ENCODE data around the gene IGSF21.

Gene IGSF21

DNA sequence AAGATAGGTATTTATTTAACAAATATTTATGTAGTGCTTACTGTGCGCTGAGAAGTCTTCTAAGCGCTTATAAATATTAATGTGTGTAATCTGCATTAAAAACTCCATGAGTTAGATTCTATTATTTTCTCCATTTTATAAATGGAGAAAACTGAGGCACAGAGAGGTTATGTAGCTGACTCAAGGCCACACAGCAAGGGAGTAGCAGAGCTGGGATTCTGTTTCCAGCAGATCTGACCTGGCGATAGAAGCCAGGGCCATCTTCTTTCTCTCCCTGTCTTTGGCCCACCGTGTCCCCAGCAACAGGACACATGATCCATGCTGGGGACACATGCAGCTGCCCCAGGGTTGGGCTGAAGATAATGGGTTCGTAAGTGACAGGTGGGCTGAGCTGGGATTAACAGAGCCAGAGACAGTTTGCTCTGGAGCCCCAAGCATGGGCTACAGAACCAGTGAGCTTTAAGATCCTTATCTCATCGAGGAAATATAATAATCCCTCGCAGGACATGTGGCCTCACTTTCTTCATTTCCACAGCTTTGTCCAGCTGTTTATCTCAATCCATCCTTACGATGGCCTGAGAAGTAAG lies 30.3 kb downstream of the IGSF21 start:
- no peaks in the 10 kb centered on the region for H3K36me3 ChIP-seq (ENCODE audit: control insufficient read depth, low read length)
- H3K4me2 ChIP-seq (ENCODE audit: low read length): no peak overlapping the region
- no peaks in the 10 kb centered on the region for H3F3A ChIP-seq (ENCODE audit: control insufficient read depth, insufficient read depth)
- no peak overlapping the region for H3K27ac ChIP-seq (ENCODE audit: low read depth, low read length)
- H3K4me3 ChIP-seq (ENCODE audit: low read length): no peak overlapping the region
- H3K79me2 ChIP-seq (ENCODE audit: control insufficient read depth, low read length): no peaks in the 10 kb centered on the region
- no peaks in the 10 kb centered on the region for H3K27me3 ChIP-seq (ENCODE audit: control insufficient read depth, low read length)
- no peaks in the 10 kb centered on the region for H3K4me1 ChIP-seq (ENCODE audit: control insufficient read depth, low read length)
- no peaks in the 10 kb centered on the region for H4K20me1 ChIP-seq (ENCODE audit: control insufficient read depth, insufficient read depth, low read depth, low read length)
- no peaks in the 10 kb centered on the region for H3K9me2 ChIP-seq (replicated peaks; ENCODE audit: control insufficient read depth, low read length)
- H3K9me3 ChIP-seq (ENCODE audit: control insufficient read depth, insufficient read depth, low read length): no peaks in the 10 kb centered on the region
- TF ChIP-seq EZH2phosphoT487 (IDR thresholded peaks at IDR 0.05; ENCODE audit: borderline replicate concordance, low read length): no peak
- TF ChIP-seq, protein P1, sequence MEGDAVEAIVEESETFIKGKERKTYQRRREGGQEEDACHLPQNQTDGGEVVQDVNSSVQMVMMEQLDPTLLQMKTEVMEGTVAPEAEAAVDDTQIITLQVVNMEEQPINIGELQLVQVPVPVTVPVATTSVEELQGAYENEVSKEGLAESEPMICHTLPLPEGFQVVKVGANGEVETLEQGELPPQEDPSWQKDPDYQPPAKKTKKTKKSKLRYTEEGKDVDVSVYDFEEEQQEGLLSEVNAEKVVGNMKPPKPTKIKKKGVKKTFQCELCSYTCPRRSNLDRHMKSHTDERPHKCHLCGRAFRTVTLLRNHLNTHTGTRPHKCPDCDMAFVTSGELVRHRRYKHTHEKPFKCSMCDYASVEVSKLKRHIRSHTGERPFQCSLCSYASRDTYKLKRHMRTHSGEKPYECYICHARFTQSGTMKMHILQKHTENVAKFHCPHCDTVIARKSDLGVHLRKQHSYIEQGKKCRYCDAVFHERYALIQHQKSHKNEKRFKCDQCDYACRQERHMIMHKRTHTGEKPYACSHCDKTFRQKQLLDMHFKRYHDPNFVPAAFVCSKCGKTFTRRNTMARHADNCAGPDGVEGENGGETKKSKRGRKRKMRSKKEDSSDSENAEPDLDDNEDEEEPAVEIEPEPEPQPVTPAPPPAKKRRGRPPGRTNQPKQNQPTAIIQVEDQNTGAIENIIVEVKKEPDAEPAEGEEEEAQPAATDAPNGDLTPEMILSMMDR (IDR thresholded peaks at IDR 0.05; ENCODE audit: low read depth, low read length, poor library complexity, severe bottlenecking): no peak

DNA sequence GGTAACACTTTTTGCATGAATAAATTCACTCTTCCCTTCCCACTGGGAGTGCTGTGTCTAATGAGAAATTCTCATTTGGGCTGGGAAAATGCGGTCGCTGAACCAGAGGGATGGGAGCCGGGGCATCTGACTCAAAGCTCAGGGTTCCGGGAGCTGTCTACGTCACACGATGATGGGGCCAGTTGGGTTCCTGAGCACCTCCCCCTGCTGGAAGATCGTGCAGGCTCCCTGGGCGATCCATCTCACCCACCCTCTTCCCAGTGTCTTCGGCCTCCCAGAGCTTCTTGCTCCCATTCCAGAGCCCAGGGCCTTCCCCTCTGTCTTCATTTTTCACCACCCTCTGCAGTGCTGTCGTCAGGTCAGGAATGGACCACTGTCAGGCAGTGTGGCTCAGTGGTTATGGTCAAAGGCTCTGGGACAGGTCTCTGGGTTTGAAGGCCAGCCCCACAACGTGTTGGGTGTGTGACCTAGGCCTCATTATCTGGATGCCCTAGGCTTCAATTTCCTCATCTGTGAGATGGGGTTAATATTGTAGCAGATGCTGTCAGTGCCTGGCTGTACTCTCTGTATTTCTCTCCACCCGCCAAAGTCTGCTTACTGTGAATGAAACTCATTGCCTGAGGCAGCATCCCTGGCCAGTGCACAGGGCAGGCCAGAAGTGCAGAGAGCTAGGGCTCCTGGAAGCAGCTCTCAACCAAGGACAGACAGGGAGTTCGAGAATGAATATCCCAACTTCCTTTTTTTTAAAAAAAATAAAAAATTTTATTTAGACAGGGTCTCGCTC lies 31.8 kb downstream of the IGSF21 start:
- Histone ChIP-seq H3K4me1 (ENCODE audit: control insufficient read depth, low read length) (no peaks in the 10 kb centered on the region), H3K4me2 (ENCODE audit: low read length) (no peak overlapping the region), H3K36me3 (ENCODE audit: control insufficient read depth, low read length) (no peaks in the 10 kb centered on the region), H3K9me2 (replicated peaks; ENCODE audit: control insufficient read depth, low read length) (no peaks in the 10 kb centered on the region), H3K27me3 (ENCODE audit: control insufficient read depth, low read length) (no peaks in the 10 kb centered on the region), H4K20me1 (ENCODE audit: control insufficient read depth, insufficient read depth, low read depth, low read length) (no peaks in the 10 kb centered on the region), H3F3A (ENCODE audit: control insufficient read depth, insufficient read depth) (no peaks in the 10 kb centered on the region), H3K4me3 (ENCODE audit: low read length) (no peak overlapping the region), H3K9me3 (ENCODE audit: control insufficient read depth, insufficient read depth, low read length) (no peaks in the 10 kb centered on the region), H3K79me2 (ENCODE audit: control insufficient read depth, low read length) (no peaks in the 10 kb centered on the region), H3K27ac (ENCODE audit: low read depth, low read length) (no peak overlapping the region)
- TF ChIP-seq, protein P1 (IDR thresholded peaks at IDR 0.05; ENCODE audit: low read depth, low read length, poor library complexity, severe bottlenecking): no peak
- no peak for TF ChIP-seq EZH2phosphoT487 (IDR thresholded peaks at IDR 0.05; ENCODE audit: borderline replicate concordance, low read length)

DNA sequence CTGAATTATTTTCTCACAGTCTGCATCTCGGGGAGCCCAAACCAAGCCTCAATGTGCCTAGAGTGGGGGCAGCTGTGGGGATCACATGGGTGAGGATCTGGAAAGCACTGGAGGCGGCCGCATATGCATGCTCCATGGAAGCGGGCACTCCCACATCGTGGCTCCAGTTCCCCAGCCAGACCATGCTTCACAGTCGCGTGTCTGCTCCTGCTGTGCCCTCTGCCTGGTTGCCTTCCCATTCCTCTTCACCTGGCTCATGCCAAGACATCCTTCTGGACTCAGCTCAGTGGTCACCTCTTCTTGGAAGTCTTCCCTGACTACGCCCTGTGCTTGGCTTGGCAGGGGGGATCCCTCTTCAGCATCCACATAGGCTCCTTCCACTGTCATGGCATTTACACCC lies 32.8 kb downstream of the IGSF21 start:
- no peaks in the 10 kb centered on the region for H3K9me2 ChIP-seq (replicated peaks; ENCODE audit: control insufficient read depth, low read length)
- H3K4me3 ChIP-seq (ENCODE audit: low read length): no peak overlapping the region
- no peaks in the 10 kb centered on the region for H3K36me3 ChIP-seq (ENCODE audit: control insufficient read depth, low read length)
- TF ChIP-seq, protein P1 (IDR thresholded peaks at IDR 0.05; ENCODE audit: low read depth, low read length, poor library complexity, severe bottlenecking): no peak
- no peak for TF ChIP-seq EZH2phosphoT487 (IDR thresholded peaks at IDR 0.05; ENCODE audit: borderline replicate concordance, low read length)
- H3K4me1 ChIP-seq (ENCODE audit: control insufficient read depth, low read length): no peaks in the 10 kb centered on the region
- no peaks in the 10 kb centered on the region for H3F3A ChIP-seq (ENCODE audit: control insufficient read depth, insufficient read depth)
- no peaks in the 10 kb centered on the region for H3K9me3 ChIP-seq (ENCODE audit: control insufficient read depth, insufficient read depth, low read length)
- H3K79me2 ChIP-seq (ENCODE audit: control insufficient read depth, low read length): no peaks in the 10 kb centered on the region
- no peak overlapping the region for H3K27ac ChIP-seq (ENCODE audit: low read depth, low read length)
- no peak overlapping the region for H3K4me2 ChIP-seq (ENCODE audit: low read length)
- H4K20me1 ChIP-seq (ENCODE audit: control insufficient read depth, insufficient read depth, low read depth, low read length): no peaks in the 10 kb centered on the region
- H3K27me3 ChIP-seq (ENCODE audit: control insufficient read depth, low read length): no peaks in the 10 kb centered on the region
